ENCODE data around the gene DAAM1. TPM values are rescaled to one million over a fixed set of nuclear protein-coding genes. Genes with fewer than 3 reads are reported as not detected.
A peak's percentile ranks its signal among the peaks of the same experiment; 100 is the strongest.

Gene DAAM1
- polyA plus RNA-seq, 1 of the 3 experiments (the other 2 are of a cell fraction) = 5.1 TPM

DNA sequence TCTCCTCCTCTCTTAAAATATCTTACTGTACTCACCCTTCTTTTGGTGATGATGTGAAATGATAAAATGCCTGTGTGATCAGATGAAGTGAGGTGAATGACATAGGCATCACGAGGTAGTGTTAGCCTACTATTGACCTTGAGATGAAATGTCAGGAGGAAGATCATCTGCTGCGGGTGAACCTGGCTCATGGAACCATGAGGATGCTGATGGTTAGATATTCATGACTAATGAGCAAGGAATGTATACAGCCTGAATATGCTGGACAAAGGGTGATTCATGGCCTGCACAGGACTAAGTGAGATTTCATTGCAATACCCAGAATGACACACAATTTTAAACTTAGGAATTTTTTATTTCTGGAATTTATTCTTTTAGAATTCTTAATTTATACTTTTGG, 89.6 kb downstream of the DAAM1 start:
- Histone ChIP-seq H3K9me3 (no peaks in the 10 kb centered on the region), H3K4me2 (peak overlapping the region; percentile 38), H3K79me2 (ENCODE audit: insufficient read depth) (no peaks in the 10 kb centered on the region; the same call in 1 of the 2 replicates), H3K27ac (ENCODE audit: low read depth in 2 of 2, low read length in 1 of 2) (peak overlapping the region; percentile 62 to 89), H3K9ac (peak overlapping the region; percentile 38; the same call in 1 of the 2 replicates), H3K9me2 (no peaks in the 10 kb centered on the region), H3K36me3 (replicated peaks in 1 of 2; ENCODE audit: control insufficient read depth in 1 of 2, insufficient read depth in 2 of 2, low read length in 1 of 2) (peaks cover 0 to 4% of the 10 kb centered on the region in 2 experiments), H3K4me3 (ENCODE audit: low read depth in 2 of 2, low read length in 1 of 2) (no peak overlapping the region), H3K4me1 (ENCODE audit: control insufficient read depth in 1 of 2, insufficient read depth in 2 of 2, low read depth in 1 of 2, low read length in 1 of 2) (peaks cover 2 to 41% of the 10 kb centered on the region in 2 experiments), H4K20me1 (ENCODE audit: insufficient read depth) (no peaks in the 10 kb centered on the region), H2AFZ (ENCODE audit: low read depth) (peak overlapping the region; percentile 66; the same call in 1 of the 2 replicates), H3K27me3 (ENCODE audit: insufficient read depth) (no peaks in the 10 kb centered on the region), H3F3A (replicated peaks; ENCODE audit: insufficient read depth) (peaks cover 43% of the 10 kb centered on the region)
- no peak for DNase-seq
- 6% methylated on average over 2 of the region's 2 CpGs for WGBS (ENCODE audit: low lambda C conversion rate)
- ChIA-PET CTCF (interaction anchor here (0.6 kb wide), 1 partner anchor 20 kb away, joined by 3 read pairs; no protein-coding TSS in a partner anchor), POLR2A (no interaction called here)
- TF ChIP-seq RXRA (IDR thresholded peaks at IDR 0.05; ENCODE audit: borderline replicate concordance, low read depth) (peak; percentile 84; the same call in 1 of the 2 replicates), FOSL2 (IDR thresholded peaks at IDR 0.05; ENCODE audit: borderline replicate concordance, low read depth) (peak; percentile 96), SMC3 (IDR thresholded peaks at IDR 0.05; ENCODE audit: low read depth, low read length) (no peak), NRF1 (IDR thresholded peaks at IDR 0.05; ENCODE audit: low read depth, low read length) (no peak), EP300 (IDR thresholded peaks at IDR 0.05; ENCODE audit: borderline replicate concordance in 1 of 2, low read depth in 1 of 2, low read length in 1 of 2) (peak in 1 of 2 experiments; percentile 87; a peak in 2 of 4 replicates), ZBTB33 (IDR thresholded peaks at IDR 0.05; ENCODE audit: borderline replicate concordance, low read depth) (peak; percentile 73; the same call in 1 of the 2 replicates), RCOR1 (IDR thresholded peaks at IDR 0.05; ENCODE audit: low read length) (no peak), RAD21 (IDR thresholded peaks at IDR 0.05; ENCODE audit: low read length) (no peak), TCF12 (IDR thresholded peaks at IDR 0.05) (peak; percentile 87), CHD2 (IDR thresholded peaks at IDR 0.05; ENCODE audit: low read length, partially characterized antibody) (no peak), MXI1 (IDR thresholded peaks at IDR 0.05; ENCODE audit: low read depth, low read length) (no peak), TAF1 (IDR thresholded peaks at IDR 0.05; ENCODE audit: borderline replicate concordance, low read depth, low read length) (no peak), EZH2phosphoT487 (IDR thresholded peaks at IDR 0.05; ENCODE audit: borderline replicate concordance, low read depth) (no peak), GABPA (IDR thresholded peaks at IDR 0.05; ENCODE audit: low read depth) (no peak), JUND (IDR thresholded peaks at IDR 0.05) (peak; percentile 98), SIN3A (IDR thresholded peaks at IDR 0.05; ENCODE audit: borderline replicate concordance, low read depth, low read length) (peak; percentile 41; the same call in 1 of the 2 replicates), MAX (IDR thresholded peaks at IDR 0.05; ENCODE audit: low read depth) (peak; percentile 79), YY1 (IDR thresholded peaks at IDR 0.05; ENCODE audit: low read depth) (no peak), TEAD4 (IDR thresholded peaks at IDR 0.05; ENCODE audit: borderline replicate concordance, insufficient read depth) (peak; percentile 93), FOXJ3 (CRISPR knock-in tag; IDR thresholded peaks at IDR 0.05) (no peak), MEF2A (IDR thresholded peaks at IDR 0.05; ENCODE audit: borderline replicate concordance, low read depth) (no peak), NFIC (IDR thresholded peaks at IDR 0.05; ENCODE audit: borderline replicate concordance) (peak; percentile 78; the same call in 1 of the 2 replicates), POLR2AphosphoS5 (IDR thresholded peaks at IDR 0.05; ENCODE audit: low read depth, low read length) (peak; percentile 41; the same call in 1 of the 2 replicates), PBX3 (IDR thresholded peaks at IDR 0.05) (peak; percentile 87)
- TF ChIP-seq, protein P1, sequence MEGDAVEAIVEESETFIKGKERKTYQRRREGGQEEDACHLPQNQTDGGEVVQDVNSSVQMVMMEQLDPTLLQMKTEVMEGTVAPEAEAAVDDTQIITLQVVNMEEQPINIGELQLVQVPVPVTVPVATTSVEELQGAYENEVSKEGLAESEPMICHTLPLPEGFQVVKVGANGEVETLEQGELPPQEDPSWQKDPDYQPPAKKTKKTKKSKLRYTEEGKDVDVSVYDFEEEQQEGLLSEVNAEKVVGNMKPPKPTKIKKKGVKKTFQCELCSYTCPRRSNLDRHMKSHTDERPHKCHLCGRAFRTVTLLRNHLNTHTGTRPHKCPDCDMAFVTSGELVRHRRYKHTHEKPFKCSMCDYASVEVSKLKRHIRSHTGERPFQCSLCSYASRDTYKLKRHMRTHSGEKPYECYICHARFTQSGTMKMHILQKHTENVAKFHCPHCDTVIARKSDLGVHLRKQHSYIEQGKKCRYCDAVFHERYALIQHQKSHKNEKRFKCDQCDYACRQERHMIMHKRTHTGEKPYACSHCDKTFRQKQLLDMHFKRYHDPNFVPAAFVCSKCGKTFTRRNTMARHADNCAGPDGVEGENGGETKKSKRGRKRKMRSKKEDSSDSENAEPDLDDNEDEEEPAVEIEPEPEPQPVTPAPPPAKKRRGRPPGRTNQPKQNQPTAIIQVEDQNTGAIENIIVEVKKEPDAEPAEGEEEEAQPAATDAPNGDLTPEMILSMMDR (IDR thresholded peaks at IDR 0.05) = no peak
- TF ChIP-seq, protein P2, sequence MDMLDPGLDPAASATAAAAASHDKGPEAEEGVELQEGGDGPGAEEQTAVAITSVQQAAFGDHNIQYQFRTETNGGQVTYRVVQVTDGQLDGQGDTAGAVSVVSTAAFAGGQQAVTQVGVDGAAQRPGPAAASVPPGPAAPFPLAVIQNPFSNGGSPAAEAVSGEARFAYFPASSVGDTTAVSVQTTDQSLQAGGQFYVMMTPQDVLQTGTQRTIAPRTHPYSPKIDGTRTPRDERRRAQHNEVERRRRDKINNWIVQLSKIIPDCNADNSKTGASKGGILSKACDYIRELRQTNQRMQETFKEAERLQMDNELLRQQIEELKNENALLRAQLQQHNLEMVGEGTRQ (IDR thresholded peaks at IDR 0.05; ENCODE audit: borderline replicate concordance, low read depth, low read length) = no peak
